Breast epithelium (tissue), 4 donors: ENCODE results near the gene SIRT3. TPM values are rescaled to one million over a fixed set of nuclear protein-coding genes. Genes with fewer than 3 reads are reported as not detected.

Experiments used
- DNase-seq, 2 donors: peaks; one replicate each; pipeline ENCODE4 v3.0.0-alpha.2; 2019; ENCODE audit warnings: low spot score in 2 of 2
- H3K27ac ChIP-seq, 2 donors: fragments of 200-600 bp; sonication (generic) in 1 of 2; one replicate each; pipeline ENCODE4 v1.5.1; 2016 to 2019; ENCODE audit warnings: mild to moderate bottlenecking in 1 of 2
- H3K27me3 ChIP-seq, 2 donors: fragments of 200-600 bp; sonication (generic) in 1 of 2; one replicate each; pipeline versions ENCODE4 v1.5.1 to v1.6.0; 2017 to 2019; ENCODE audit warnings: control low read depth in 1 of 2, mild to moderate bottlenecking in 1 of 2
- H3K36me3 ChIP-seq: fragments of 200-600 bp; one replicate; pipeline ENCODE4 v1.5.1; 2019
- H3K4me1 ChIP-seq, 2 donors: fragments of 200-600 bp; sonication (generic); one replicate each; pipeline ENCODE4 v1.5.1; 2016 to 2019; ENCODE audit warnings: control low read depth in 1 of 2
- H3K4me3 ChIP-seq, 3 donors: fragments of 200-600 bp; sonication (generic); 1 replicate in 2 of 3; 2 replicates in 1 of 3; pipeline ENCODE4 v1.5.1; 2016 to 2019; ENCODE audit warnings: mild to moderate bottlenecking in 3 of 3, moderate library complexity in 2 of 3
- H3K9me3 ChIP-seq, 2 donors: fragments of 200-600 bp; sonication (generic) in 1 of 2; one replicate each; pipeline ENCODE4 v1.5.1; 2016 to 2019; ENCODE audit warnings: control low read depth in 1 of 2
- CTCF ChIP-seq, 3 donors: fragments of 450-650 bp; IDR thresholded peaks; one replicate each; pipeline ENCODE4 v1.5.1; 2016 to 2017; ENCODE audit warnings: antibody characterized with exemption in 3 of 3, mild to moderate bottlenecking in 3 of 3, moderate library complexity in 3 of 3
- POLR2A ChIP-seq: fragments of 450-650 bp; IDR thresholded peaks from one replicate; pipeline ENCODE4 v1.6.1; 2016; ENCODE audit warnings: antibody characterized with exemption, mild to moderate bottlenecking, moderate library complexity
- POLR2AphosphoS5 ChIP-seq, 3 donors: sonication (generic); formaldehyde crosslinking; IDR thresholded peaks; one replicate each; pipeline ENCODE4 v1.6.1; 2017; ENCODE audit warnings: antibody characterized with exemption in 3 of 3
- intact Hi-C: fragments of 100-400 bp; cut with DNase I; formaldehyde crosslinking; loops from one replicate; pipeline ENCODE4 v1.15.1; 2023; ENCODE audit warnings: low total_unique reads
- total RNA-seq, 3 donors: library from RNA; depleted of rRNA; stranded (reverse); fragments of >200 nt; gene quantifications; one replicate each; pipeline ENCODE4 v1.1.0, GENCODE V29; 2016

SIRT3 gene
- total RNA-seq, 3 donors from 2014 or later, result 17.3 to 21.4 (median 19.3) TPM

- H3K27me3 ChIP-seq, result no peaks in the 10 kb centered on the region
- H3K36me3 ChIP-seq, result no peaks in the 10 kb centered on the region
- peaks cover 1% of the 10 kb centered on the region in 2 donors for H3K4me1 ChIP-seq
- H3K4me3 ChIP-seq, result no peak overlapping the region
- intact Hi-C loops, result no loop called here
- H3K27ac ChIP-seq, result no peak overlapping the region
- no peak for DNase-seq
- no peaks in the 10 kb centered on the region for H3K9me3 ChIP-seq
- TF ChIP-seq CTCF (IDR thresholded peaks at IDR 0.05), result no peak
- no peak for TF ChIP-seq POLR2A
Observed at GRCh38 chr11:200224-201003, 35.7 kb downstream of the SIRT3 start.

GRCh38 chr11:199782-200181, 36.4 kb downstream of the SIRT3 start:
- DNase-seq, result peak in 1 of 2 donors; percentile 15
- Histone ChIP-seq H3K4me3 (no peak overlapping the region), H3K27me3 (no peaks in the 10 kb centered on the region), H3K27ac (no peak overlapping the region), H3K36me3 (no peaks in the 10 kb centered on the region), H3K4me1 (no peaks in the 10 kb centered on the region), H3K9me3 (no peaks in the 10 kb centered on the region)
- intact Hi-C loops, result no loop called here
- no peak for TF ChIP-seq POLR2AphosphoS5 (IDR thresholded peaks at IDR 0.05)

GRCh38 chr11:199004-199581, 37.0 kb downstream of the SIRT3 start:
- Histone ChIP-seq H3K4me1 (no peaks in the 10 kb centered on the region), H3K27ac (no peak overlapping the region), H3K9me3 (no peaks in the 10 kb centered on the region), H3K4me3 (no peak overlapping the region), H3K36me3 (no peaks in the 10 kb centered on the region), H3K27me3 (no peaks in the 10 kb centered on the region)
- no peak for TF ChIP-seq CTCF (IDR thresholded peaks at IDR 0.05)
- intact Hi-C loops, result no loop called here
- DNase-seq, result no peak

- no peaks in the 10 kb centered on the region for H3K36me3 ChIP-seq
- H3K27ac ChIP-seq, result no peak overlapping the region
- H3K4me1 ChIP-seq, result no peaks in the 10 kb centered on the region
- H3K9me3 ChIP-seq, result no peaks in the 10 kb centered on the region
- TF ChIP-seq CTCF (IDR thresholded peaks at IDR 0.05), result no peak
- no peak for DNase-seq
- no peaks in the 10 kb centered on the region for H3K27me3 ChIP-seq
- no peak overlapping the region for H3K4me3 ChIP-seq
- intact Hi-C loops, result no loop called here
Observed at GRCh38 chr11:198236-198806, 37.8 kb downstream of the SIRT3 start.

GRCh38 chr11:197741-198235, 38.4 kb downstream of the SIRT3 start:
- H3K27ac ChIP-seq, result no peak overlapping the region
- no peak for TF ChIP-seq POLR2A
- TF ChIP-seq CTCF (IDR thresholded peaks at IDR 0.05), result no peak
- no peak for TF ChIP-seq POLR2AphosphoS5 (IDR thresholded peaks at IDR 0.05)
- H3K9me3 ChIP-seq, result no peaks in the 10 kb centered on the region
- DNase-seq, result peak in 1 of 2 donors; percentile 15
- H3K4me1 ChIP-seq, result no peaks in the 10 kb centered on the region
- H3K27me3 ChIP-seq, result no peaks in the 10 kb centered on the region
- intact Hi-C loops, result no loop called here
- no peak overlapping the region for H3K4me3 ChIP-seq
- no peaks in the 10 kb centered on the region for H3K36me3 ChIP-seq
